A673 (cell line): ENCODE measurements around the gene PPP1CA.

Source experiments
- EZH2 ChIP-seq: fragments of 200-600 bp; sonication (generic); IDR thresholded peaks from 2 replicates; pipeline ENCODE4 v1.6.1; 2017; ENCODE audit warnings: borderline replicate concordance, low read depth, mild to moderate bottlenecking, mixed read lengths, antibody characterized with exemption, low read length; ENCODE audit not compliant: poor library complexity, severe bottlenecking
- TF ChIP-seq, protein P1 (sequence below): fragments of 300-800, 200-600 bp; sonication (generic); conservative IDR thresholded peaks from 2 replicates; pipeline ENCODE4 v1.5.1; 2017; ENCODE audit warnings: low read depth, mild to moderate bottlenecking, antibody characterized with exemption, low read length, moderate library complexity, mixed read lengths

DNA sequence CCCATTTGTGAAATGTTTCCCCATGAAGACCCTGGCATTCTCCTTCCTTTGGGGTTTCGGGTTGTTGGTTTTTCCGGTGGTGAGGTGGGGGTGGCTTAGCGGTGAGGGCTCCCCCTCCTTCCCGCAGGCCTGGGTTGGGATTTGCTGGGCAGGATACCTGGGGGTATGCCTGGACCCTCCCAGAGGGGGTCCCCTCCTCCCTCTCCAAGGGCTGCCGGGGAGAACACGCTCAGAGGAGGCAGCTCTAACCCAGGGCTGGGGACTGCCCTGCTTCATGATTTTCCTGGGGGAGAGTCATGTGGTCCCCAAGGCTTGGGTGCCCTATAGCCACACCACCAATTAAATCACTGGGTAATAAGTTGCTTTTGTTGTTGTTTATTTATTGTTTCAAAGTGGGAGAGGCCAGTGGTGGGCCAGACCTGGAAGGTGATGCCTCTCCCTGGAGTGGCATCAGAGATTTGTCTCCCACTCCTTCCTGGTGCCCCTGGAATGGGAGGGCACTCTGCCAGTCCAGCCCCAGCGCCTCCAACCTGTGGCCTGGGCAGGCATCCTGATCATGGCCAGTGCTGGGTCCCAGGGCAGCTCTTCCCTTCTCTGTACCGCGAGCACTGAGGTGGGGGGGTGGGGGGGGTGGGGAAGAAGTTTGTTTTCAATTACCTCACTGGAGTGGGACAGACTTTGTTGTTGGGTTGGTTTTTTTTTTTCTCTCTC, 26.9 kb downstream of the PPP1CA start:
- TF ChIP-seq, protein P1, sequence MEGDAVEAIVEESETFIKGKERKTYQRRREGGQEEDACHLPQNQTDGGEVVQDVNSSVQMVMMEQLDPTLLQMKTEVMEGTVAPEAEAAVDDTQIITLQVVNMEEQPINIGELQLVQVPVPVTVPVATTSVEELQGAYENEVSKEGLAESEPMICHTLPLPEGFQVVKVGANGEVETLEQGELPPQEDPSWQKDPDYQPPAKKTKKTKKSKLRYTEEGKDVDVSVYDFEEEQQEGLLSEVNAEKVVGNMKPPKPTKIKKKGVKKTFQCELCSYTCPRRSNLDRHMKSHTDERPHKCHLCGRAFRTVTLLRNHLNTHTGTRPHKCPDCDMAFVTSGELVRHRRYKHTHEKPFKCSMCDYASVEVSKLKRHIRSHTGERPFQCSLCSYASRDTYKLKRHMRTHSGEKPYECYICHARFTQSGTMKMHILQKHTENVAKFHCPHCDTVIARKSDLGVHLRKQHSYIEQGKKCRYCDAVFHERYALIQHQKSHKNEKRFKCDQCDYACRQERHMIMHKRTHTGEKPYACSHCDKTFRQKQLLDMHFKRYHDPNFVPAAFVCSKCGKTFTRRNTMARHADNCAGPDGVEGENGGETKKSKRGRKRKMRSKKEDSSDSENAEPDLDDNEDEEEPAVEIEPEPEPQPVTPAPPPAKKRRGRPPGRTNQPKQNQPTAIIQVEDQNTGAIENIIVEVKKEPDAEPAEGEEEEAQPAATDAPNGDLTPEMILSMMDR: no peak
- TF ChIP-seq EZH2: no peak
